HG03565 (cell line): Measurements from ENCODE around the gene RNU6-9.

ENCODE experiments used
- ATAC-seq: cut with Tn5 transposase; IDR thresholded peaks from one replicate; pipeline ENCODE4 v1.9.1; 2021; ENCODE audit warnings: mild to moderate bottlenecking, moderate library complexity; ENCODE audit not compliant: unreplicated experiment

RNU6-9 gene

DNA sequence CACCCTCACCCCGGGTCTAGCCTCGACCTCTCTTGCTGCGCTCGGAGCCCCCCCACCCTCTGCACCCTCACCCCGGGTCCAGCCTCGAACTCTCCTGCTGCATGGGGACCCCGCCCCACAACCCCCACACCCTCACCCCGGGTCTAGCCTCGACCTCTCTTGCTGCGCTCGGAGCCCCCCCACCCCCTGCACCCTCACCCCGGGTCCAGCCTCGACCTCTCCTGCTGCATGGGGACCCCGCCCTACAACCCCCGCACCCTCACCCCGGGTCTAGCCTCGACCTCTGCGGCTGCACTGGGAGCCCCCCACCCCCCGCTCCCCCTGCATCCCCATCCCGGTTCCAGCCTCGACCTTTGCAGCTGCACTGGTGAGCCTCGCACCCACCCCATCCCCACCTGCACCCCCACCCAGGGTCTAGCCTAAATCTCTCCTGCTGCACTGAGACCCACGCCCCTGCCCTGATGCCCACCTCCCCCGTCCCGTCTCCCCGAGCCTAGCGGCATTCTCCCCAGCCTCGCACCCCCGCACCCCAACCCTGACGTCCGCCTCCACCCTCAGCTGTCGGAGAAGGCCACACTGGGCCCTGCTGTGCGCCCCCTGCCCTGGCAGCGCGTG lies 32.0 kb upstream of the RNU6-9 start:
- ATAC-seq = no peak

DNA sequence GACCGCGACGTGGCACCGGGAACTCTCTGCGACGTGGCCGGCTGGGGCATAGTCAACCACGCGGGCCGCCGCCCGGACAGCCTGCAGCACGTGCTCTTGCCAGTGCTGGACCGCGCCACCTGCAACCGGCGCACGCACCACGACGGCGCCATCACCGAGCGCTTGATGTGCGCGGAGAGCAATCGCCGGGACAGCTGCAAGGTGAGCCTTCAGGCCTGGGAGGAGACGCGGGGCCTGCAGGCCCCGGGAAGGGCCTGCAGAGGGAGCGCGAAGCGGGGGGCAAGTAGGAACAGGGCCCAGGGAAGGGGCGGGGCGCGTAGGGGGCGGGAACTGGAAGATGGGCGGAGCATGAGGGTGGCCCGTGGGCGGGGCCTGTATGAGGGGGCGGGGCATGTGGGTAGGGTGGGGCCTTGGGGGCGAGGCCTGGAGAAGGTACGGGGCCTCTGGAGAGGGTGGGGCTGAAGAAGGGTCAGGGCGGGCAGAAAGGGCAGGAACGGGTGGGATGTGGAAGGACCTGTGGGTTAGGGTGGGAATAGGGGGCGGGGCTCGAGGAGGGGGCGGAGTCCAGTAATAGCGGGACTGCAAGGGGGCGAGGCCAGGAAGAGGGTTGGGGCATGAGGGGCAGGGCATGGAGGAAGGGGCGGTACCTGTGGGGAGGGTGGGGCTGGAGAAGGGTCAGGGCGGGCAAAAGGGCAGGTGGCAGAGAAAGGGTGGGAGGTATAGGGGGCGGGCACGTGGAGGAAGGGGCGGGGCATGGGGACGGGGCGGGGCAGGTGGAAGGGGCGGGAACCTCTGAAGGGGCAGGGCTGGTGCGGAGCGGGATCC lies 31.3 kb upstream of the RNU6-9 start:
- ATAC-seq = no peak

DNA sequence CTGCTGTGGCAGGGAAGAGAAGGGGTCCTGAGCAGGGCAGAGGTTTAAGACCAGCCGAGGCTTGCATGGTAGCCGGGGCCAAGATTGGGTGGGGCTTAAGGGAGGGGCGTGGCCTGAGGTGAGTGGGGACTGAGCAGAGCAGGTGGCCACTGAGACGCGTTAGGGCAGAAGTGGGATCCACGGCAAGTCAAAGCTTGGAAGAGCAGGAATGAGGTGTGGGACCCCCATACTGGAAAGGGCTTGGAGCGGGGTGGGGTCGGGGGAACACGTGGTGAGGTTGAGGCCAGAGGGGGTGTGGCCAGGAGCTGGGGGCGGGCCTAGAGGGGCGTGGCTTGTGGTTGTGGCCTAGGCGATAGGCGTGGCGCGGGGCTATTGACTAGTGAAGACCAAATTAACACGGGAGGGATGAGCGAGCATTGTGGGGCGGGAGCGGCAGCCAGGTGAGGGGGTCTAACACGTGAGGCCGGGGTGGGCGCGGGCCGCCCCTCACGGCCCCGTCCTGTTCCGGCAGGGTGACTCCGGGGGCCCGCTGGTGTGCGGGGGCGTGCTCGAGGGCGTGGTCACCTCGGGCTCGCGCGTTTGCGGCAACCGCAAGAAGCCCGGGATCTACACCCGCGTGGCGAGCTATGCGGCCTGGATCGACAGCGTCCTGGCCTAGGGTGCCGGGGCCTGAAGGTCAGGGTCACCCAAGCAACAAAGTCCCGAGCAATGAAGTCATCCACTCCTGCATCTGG lies 30.5 kb upstream of the RNU6-9 start:
- no peak for ATAC-seq

DNA sequence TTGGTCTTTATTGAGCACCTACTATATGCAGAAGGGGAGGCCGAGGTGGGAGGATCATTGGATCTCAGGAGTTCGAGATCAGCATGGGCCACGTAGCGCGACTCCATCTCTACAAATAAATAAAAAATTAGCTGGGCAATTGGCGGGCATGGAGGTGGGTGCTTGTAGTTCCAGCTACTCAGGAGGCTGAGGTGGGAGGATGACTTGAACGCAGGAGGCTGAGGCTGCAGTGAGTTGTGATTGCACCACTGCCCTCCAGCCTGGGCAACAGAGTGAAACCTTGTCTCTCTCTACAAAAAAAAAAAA lies 30.0 kb upstream of the RNU6-9 start:
- no peak for ATAC-seq

DNA sequence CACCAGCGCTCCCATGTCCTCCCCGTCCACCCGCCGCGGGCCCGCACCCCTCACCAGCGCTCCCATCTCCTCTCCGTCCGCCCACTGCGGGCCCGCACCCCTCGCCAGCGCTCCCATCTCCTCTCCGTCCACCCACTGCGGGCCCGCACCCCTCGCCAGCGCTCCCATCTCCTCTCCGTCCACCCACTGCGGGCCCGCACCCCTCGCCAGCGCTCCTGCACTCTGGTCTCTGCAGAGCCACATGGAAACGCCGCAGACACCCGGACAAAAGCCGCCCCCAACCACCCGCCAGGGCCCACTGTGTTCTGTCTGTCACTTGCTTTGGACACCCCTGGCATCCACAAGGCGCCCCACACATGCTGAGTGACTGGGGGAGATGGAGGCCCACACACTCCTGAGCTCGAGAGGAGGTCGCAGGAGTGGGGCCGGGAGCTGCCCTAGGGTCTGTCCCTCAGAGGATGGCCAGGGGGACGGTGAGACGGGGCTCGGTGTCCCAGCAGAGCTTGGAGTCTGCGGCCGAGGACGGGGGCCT lies 26.4 kb upstream of the RNU6-9 start:
- ATAC-seq = no peak

DNA sequence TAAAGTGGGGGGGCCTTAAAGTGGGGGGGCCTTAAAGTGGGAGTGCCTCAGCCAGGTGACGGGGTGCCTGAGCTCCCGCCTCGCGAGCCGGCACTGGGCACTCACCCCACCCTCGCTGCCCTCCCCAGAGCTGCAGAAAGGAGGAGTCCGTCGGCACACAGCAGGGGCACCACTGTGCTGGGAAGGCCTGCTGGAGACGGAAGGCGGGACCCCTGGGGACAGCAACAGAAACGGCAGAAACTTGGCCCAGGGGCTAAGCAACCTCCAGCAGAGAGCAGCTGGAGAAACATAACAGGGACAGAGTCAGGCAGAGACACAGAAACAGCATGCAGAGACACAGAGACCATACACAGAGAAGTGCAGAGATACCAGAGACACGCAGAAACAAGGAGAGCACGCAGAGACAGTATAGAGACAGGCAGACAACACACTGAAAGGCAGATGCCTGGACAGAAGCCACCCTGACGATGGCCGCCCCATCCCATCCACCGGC lies 25.9 kb upstream of the RNU6-9 start:
- no peak for ATAC-seq

DNA sequence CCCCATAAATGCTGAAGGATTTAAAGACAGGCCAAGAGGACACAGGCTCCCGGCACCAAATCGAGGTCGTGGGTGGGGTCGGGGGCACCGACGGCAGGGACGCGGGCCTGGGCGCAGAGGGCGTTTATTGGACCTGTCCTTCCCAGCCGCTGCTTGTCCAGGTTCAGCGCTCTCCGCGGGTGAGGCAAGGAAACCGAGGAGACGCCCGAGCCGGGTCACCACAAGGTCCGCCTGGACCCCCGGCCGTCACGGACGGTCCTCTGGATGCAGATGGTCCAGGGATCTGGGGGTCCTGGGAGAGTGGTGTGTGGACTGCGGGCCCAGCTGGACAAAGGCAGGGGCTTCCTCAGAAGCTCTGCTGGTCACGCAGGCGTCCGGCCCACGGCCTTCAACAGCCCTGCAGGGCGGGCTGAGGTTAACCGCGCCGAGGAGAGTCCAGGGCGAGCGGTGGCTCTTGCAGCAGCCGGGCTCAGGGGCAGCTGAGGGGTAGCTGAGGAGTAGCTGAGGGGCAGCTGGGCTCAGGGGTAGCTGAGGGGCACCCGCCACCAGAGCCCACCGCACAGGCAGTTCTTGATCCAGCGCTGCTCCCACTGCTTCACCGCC lies 25.3 kb upstream of the RNU6-9 start:
- ATAC-seq = no peak

DNA sequence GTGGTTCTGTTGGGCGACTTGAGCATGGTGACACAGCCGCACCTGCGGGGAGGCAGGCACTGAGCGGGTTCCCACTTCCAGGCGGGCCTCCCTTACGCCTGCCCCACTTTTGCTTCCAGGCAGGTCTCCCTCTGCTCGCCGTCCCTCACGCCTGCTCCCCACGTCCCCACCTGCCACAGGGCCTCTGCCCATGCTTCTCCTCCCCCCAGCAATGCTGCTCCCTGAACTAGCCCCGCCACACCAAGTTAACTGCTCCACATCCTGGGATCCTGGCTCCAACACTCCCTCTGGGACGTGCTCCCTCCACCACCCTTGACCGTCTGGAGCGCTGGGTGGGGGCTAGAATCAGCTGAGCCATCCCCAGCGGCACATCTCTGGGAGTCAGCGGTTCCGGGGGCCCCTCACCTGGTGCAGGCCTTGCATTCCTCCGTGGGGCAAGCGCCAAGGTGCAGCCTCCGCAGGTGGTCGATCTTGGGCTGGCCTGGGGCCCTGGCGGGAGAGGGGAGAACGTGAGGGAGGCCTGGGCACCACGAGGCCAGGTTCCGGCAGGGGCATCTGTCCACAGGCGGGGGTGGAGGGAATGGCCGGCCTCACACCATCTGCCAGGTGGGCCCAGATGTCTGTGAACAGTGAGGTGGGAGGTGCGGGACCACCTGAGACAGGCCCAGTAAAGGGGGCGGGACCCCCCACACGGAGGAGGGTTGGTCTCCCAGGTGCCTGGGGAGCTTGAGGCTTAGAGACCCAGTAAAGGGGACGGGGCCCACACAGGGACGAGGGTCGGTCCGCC lies 24.6 kb upstream of the RNU6-9 start:
- ATAC-seq = no peak

DNA sequence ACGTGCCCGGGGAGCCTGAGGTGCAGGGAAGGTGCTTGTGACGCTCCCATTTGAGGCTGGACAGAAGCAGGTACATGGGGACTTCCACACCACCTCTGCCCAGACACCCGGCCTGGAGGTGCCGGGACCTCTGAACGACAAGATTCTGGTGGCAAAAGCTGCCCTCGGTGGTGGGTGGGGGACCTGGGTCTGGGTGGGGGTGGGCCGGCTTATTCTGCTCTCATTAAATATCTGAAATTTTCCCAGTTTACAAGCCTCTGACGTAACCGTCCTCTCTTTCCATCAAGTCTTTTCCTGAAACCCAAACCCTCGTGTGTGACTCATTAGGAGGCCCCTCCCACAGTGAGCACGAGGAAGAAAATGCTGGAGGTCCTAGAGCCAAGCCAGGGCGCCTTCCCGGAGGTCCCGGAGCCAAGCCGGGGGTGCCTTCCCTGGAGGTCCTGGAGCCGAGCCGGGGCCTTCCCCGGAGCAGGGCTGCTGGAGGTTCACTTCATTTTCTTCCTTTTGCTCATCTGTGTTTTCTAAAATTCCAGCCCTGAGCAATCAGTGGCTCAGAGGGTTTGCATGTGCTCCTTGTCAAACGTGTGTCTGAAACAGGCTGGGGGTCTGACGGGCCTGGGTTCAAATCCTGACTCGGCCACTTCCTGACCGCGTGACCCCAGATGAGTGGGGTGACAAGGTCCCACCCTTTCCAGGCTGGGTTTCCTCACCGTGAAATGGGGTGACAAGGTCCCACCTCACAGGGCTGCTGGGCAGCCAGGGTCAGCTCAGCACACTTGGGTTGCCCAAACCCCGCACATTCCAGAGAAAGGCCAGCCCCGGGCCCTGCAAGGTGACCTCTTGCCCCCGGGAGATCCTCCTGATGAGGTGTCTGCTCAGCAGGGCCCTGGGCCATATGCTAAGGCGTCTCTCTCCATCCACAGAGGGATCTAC lies 23.8 kb upstream of the RNU6-9 start:
- no peak for ATAC-seq

DNA sequence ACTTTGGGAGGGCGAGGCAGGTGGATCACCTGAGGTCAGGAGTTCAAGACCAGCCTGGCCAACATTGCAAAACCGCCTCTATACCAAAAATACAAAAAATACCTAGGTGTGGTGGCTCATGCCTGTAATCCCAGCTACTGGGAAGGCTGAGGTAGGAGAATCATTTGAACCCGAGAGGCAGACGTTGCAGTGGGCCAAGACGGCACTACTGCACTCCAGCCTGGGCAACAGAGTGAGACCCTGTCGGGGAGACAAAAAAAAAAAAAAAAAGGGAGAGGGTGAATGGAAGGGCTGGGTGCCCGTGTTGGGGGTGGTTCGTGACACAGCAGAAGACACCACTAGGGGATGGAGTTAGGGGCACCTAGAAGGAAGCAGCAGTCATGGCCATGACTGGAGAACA lies 23.0 kb upstream of the RNU6-9 start:
- no peak for ATAC-seq

DNA sequence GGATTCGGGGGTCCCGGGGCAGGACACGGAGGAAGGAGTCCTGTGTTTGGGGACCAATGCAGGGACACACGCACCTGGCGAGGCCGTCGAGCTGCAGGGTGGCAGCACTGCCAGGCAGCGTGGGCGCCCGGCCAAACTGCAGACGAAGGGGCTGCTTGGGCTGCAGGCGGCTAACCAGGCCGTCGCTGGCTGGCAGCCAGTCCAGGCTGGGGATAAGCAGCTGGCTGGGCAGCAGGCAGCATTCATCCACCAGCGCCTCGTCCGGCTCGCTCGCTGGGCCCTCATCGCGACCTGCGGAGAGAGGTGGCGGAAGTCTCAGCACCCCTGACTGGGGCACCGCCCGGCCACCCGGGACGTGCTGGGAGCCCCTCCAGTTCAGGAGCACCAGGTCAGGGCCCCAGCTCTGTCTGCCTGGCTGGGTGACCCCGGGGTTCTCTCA lies 22.3 kb upstream of the RNU6-9 start:
- no peak for ATAC-seq

DNA sequence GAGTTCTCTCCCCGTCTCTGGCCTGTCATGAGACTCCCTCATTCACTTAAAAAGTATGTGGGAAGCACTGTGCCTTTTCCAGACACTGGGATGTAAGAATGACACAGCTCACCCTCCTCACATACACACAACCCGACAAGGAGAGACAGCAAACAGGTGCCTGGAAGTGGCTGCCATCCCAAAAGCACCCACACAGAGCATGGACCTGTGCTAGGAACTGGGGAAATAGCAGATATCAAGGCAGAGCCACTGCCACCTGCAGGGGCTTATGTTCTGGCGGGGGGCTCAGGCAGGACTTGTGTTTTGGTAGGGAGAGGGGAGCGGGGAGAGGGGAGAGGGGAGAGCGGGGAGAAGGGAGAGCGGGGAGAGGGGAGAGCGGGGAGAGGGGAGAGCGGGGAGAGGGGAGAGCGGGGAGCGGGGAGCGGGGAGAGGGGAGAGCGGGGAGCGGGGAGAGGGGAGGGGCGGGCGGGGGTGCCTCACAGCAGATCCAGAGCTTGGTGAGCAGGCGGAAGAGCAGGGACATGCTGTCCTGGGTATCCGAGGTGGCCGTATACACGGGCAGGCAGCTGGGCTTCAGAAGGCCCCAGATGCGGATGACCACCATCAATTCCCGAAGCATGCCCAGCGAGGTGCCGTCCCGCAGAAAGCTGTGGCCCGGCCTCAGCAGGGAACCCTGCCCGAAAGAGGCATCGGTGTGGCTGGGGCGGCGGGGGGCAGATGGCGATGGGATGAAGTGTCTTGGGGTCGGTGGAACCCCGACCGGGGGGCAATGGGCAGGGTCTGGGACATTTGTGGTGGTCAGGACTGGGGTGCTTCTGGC lies 21.6 kb upstream of the RNU6-9 start:
- ATAC-seq = no peak

DNA sequence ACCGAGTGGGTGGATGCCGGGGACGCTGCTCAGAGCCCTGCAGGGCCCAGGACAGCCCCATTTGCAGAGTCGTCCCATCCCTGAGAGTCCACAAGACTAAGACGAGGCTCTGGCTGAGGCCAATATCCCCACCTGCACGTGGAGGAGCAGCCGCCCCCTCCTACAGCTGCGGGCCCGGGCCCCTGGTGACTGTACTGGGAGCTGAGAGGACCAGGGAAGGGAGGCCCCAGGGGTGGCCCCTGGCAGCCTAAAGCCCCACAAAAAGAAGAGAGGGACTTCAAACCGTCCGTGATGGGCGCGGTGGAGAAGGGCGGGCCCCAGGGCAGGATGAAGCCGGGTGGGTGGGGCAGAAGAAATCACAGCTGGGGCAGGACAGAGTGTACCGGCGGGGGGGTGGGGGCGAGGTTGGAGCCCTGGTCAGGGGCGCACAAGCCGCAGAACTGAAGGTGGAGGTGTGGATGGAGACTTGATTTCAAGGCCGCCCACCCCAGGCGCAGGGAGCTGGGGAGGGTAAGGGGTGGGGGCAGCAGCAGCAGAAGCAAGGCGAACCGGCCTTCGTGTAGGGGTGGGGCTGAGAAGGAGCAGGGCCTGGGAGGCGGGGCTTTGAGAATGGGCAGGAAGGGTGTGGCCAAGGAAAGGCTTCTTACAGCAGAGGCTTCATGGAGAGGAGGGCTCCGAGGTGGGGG lies 20.9 kb upstream of the RNU6-9 start:
- no peak for ATAC-seq

DNA sequence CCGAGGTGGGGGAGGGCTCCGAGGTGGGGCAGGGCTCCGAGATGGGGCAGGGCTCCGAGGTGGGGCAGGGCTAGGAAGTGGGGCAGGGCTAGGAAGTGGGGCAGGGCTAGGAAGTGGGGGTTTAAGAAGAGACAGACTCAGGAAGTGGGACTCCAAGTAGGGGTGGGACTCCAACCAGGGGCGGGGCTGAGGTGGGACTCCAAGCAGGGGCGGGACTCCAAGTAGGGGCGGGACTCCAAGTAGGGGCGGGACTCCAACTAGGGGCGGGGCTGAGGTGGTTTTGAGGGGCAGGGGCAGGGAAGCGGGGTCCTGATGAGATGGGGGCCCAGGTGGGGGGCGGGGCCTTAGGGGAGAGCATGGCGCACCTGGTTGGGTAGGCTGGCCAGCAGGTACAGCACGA lies 20.2 kb upstream of the RNU6-9 start:
- ATAC-seq = no peak

DNA sequence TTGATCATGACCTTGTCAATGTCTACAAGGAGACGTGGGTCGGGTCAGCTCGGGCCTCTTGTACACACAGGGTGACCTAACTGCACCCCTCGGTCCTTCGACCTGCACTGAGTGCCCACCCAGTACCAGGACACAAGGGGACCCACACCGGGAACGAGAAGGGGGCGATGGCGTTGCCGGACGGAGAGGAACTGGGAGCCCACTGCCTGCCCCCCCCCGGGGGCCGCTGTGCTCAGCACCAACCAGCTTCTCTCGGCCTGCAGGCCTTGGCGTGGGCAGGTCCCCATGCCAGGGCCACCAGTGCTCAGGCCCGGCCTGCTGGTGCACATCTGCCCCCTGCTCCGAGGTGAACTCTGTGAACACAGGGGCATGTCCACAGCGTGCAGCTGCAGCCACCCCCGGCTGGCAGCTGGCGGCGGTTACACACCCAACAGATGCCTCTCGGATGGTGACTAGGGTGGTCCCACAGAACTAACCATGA lies 19.7 kb upstream of the RNU6-9 start:
- ATAC-seq = no peak

DNA sequence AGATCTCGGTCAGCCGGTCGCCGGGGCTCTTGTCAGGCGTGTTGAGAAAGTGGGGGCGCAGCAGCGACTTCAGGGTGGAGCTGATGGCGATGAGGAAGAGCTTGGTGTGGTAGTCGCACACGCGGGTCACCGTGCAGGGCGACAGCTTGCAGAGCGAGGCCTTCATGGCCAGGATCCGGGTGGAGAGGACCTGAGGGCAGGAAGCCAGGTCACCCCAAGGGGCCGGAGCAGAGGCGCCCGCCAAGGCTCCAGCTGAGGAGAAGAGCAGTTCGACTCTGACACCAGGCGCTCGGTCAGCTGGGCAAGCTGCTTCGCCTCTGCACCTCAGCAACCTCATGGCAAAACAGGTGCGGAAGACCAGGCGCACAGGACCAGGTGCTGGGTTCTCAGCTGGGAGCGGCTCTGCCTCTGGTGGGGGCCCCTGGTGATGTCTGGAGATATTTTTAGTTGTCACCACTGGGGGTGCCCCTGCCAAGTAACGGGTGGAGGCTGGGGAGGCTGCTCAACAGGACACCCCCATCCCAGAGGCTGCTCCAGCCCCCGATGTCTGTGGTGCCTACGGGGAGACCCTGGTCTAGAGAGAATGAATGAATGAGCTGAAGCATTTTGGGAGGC lies 17.9 kb upstream of the RNU6-9 start:
- ATAC-seq = no peak

DNA sequence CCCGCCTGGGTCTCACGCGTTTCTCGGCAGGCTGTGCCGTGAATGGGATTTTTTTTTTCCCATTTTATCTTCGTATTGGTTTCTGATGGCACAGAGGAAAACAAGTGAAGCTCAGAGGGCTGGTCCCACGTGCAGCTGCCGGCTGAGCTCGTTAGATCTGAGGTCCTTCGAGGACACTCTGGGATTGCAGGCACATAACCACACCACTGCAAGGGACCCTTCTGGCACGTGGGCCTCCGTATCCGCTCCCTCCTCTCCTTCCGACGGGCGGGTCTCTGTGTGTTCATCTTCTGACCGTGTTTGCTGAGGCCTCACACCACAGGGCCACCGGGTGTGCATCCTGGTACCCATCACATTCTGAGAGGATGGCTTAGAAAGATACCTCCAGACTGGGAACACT lies 17.2 kb upstream of the RNU6-9 start:
- ATAC-seq = no peak
